HS-5 (cell line): Measurements from ENCODE around the gene AGAP4.
"Not testable (repeated sequence)": the region's sequence is repeated elsewhere in the genome, so short reads cannot be mapped to it uniquely, and the experiment has no call there.

Experiments used
- DNase-seq: peaks from one replicate; pipeline ENCODE4 v3.0.0-alpha.2; 2012; ENCODE audit warnings: low read depth

AGAP4 gene

DNA sequence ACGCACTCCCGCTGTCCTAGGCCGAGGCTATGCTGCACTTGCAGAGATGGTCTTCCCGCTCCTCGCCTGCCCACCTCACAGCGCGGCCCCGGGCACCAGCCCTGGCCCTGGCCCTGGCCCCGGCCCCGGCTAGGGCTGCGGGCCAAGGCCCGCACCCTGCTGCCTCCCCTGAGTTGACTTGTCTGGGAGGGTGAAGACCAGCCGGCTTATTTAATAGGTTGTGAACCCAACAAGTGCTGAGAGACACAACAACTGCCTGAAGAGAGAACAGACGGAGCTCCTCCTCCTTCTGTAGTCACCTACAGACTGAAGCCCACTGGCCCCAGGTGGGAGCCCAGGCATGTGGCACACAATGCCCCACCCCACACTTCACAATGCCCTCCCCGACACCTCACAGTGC is at the start of gene AGAP4:
AGAP4 (minus strand) TSS at position 101 of the 400 bp plus-strand sequence. CDS start 153 bp downstream, outside the sequence.
- DNase-seq = not testable (repeated sequence)

DNA sequence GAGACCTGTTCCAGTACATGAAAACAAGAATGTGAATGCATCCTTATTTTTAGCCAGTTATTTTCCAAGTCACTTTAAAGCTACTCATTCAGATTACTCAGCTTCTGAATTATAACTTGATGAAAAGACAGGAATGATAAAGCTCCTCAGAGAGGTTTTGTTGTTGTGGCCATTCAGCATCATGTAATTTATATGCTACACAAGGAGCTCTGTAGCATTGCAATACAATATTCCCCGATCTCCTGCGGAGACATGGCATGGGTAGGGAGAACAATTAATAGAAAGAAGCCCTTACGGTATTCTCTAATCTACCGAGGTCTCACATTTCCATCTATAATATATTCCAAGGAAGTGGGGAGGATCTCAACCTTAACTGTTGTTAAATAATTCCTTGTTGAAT is 43.4 kb upstream of the AGAP4 start:
- DNase-seq = not testable (repeated sequence)

DNA sequence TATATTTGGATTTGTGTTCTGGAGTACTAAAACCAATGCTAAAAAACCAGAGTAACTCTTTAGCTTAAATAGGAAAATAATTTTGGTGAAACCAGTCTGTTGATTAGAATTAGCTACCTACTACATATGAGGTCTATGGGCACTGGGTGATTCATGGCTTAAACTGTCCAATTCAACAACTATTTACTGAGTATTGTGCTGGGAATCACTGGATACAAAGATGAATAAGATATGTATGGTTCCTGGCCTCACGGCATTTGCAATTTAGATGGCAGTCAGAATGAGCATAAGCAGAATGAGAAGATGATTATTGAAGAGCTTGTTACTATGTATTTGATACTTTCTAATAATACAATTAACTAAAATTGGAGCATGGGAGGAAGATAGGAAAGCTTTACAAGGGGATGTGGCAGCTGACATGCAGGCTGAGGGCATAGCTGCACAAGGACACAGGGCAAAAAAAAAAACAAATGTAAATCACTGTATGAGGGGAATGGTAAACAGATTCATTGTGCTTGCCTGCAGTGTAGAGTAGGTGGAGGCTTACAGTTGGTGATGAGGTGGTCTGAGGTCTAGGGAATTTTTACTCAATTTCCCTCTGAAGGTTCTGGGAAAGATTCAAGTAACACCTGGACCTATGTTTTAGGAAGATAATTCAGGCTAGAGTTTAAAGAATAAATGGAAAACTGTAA is 42.4 kb upstream of the AGAP4 start:
- not testable (repeated sequence) for DNase-seq

DNA sequence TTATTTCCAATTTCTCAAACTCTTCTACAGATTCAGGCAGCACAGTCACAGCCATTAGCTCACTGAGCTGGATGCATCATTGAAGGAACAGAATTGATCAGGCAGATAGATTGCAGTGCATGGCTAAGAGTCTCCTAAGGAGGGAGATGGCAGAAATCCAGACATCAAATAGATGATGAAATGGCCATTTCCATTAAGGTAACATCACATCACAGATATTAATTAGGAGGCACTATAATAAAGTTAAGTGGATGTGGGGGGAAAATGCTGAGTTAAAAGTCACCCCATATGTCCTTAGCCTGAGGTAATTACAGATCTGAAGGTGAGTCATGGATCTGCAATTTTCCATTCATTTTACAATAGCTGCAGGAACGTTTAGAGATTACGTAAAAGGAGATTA is 35.6 kb upstream of the AGAP4 start:
- DNase-seq = not testable (repeated sequence)

DNA sequence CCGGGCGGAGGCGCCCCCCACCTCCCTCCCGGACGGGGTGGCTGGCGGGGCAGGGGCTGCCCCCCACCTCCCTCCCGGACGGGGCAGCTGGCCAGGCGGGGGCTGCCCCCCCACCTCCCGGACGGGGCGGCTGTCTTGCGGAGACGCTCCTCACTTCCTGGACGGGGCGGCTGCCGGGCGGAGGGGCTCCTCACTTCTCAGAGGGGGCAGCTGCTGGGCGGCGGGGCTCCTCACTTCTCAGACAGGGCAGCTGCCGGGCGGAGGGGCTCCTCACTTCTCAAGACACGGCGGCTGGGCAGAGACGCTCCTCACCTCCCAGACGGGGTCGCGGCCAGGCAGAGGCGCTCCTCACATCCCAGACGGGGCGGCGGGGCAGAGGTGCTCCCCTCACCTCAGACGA is 18.1 kb upstream of the AGAP4 start:
- DNase-seq = not testable (repeated sequence)

DNA sequence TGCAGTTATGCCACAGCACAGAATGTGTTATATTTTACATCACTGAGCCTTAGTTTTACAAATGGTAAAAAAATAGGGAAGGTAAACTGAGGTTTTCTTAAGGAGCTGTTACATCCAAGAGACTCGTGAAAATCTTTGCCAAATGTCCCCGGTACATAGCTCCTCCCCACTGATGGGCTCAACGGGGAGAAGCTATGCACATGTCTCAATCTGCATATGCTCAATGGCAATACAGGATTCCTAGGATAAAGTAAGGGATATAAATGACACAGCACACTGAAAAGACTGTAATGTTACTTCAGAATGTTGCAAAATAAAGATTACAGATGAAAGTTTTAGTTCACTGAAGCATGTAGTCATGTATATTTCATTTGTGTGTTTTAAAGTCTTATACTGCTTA is 17.0 kb upstream of the AGAP4 start:
- not testable (repeated sequence) for DNase-seq

DNA sequence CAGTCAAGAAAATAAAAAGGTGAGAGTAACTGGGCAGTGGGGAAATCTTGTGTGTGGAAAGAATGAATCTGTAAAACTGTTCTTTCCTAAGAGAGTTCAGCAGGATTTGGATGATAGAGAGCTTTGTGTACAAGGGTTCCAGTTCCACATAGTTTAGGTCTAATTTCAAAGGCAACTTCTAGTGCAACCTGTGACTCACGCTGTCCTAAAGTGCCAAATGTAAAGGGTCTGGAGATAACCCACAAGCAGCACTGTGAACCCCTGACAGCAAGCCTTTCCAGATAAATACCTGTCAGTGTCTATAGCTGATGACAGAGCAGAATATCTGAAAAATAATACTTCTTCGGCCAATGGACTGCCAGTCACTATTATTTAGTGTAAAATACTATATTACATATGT is 16.3 kb upstream of the AGAP4 start:
- DNase-seq = not testable (repeated sequence)

DNA sequence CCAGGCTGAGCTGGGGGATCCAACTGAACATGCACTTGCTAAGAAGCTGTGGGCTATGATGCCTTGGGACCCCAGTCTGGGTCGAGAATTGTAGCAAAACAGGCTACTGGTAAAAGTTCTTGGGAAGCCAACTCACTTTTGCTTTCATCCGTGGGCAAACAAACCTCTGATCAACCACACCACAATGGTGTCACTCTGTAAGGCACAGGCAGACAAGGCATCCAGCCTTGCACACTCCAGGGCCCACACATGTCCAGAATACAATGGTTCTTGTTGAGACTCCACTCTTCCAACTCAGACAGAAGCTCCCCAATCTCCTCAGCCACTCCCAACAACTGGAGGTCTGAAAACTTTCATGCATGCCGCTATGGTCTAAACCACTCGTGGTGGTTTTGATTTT is 10.6 kb upstream of the AGAP4 start:
- not testable (repeated sequence) for DNase-seq

DNA sequence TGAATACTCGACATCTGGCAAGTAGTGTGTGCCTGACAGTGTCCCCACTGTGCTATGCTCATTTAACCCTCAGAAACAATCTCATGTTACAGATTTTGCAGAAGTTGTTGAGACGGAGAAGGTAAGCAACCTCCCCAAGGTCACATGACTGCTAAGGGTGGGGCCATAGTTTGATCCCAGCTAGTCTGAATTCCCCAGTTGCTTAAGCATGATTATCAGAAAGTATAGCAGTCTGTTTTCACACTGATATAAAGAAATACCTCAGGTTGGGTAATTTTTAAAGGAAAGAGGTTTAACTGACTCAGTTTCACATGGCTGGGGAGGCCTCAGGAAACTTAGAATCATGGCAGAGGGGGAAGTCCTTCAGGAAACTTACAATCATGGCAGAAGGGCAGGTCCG is 1.2 kb upstream of the AGAP4 start:
- DNase-seq = not testable (repeated sequence)

DNA sequence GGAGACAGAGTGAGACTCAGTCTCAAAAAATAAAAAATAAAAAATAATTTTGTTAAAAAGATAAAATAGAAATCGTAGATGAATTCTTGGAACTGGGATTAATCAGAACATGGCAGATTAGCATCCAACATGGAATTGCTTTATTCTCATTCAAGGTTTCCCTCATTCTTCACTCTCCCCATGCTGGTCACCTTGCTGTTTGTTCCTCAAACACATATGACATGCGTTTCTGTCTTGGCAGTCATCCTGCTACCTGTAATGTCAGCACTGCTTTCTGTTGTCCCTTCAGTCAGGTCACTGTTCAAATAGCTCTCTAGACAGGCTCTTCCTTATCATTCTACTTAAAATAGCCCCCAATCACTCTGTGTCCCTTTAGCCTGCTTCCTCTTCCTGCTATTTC is 24.4 kb downstream of the AGAP4 start:
- not testable (repeated sequence) for DNase-seq

DNA sequence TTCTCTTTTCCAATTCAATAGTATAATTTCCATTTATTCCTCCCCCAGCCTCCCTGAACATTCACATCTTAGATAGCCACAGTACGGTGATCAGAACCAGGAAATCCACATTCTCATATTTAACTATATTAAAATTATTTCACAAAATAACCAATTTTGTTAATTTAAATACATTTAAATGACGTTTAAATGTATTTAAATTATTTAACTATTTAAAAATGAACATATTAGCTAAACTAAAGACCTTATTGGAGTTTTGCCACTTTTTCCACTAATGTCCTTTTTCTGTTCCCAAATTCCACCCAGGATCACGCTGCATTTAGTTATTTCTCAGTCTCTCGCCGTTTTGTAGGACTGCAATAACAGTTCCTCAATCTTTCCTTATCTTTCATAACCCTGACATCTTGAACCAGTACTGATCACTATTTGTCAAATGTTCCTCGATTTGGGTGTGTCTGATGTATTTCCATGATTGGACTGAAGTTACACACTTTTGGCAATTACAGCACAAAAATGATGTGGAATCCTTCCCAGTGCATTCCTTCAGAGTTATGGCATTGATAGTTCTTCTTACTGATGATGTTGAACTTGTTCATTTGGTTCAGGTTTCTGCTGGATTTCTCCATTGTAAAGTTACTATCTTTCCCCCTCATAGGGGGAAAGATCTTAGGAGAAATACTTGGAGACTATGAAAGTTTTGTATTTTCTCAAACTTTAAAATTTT is 27.0 kb downstream of the AGAP4 start:
- not testable (repeated sequence) for DNase-seq

DNA sequence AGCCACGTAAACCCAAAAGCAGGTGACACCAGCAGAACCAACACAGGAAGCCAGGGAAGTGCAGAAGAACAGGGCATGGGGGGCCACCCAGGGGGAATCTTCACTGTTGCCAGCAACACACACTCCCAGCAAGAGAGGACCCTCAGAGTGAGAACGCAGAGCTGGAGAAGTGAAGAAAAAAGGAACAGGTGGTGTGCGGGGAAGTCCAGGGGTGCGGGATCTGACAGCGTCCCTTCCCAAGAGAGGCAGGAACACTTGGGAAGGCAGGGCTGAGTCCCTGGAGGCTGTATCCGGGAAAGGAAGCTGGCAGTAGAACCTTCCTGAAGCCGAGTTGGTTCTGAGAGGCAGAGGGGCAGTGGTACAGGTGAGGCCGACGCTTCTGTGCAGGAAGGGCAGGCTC is 27.7 kb downstream of the AGAP4 start:
- DNase-seq = no peak

DNA sequence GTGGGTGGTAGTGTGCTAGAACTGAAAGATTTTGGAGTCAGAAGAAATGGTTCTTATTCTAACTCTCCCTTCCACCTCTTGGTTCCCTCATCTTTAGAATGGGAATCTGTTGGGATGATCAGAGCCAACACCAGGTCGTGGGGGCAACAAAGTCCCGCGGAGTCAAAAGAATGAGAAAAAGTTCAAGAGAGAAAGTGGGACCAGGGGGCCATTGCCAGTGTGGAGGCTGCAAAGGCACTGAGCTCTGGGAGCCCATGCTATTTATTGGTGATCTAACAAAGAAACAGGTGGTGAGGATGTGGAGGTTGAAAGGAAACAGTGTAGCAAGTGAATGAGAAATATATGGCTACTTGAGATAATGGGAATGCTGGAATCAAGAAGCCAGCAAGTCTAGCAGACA is 29.4 kb downstream of the AGAP4 start:
- DNase-seq = no peak

DNA sequence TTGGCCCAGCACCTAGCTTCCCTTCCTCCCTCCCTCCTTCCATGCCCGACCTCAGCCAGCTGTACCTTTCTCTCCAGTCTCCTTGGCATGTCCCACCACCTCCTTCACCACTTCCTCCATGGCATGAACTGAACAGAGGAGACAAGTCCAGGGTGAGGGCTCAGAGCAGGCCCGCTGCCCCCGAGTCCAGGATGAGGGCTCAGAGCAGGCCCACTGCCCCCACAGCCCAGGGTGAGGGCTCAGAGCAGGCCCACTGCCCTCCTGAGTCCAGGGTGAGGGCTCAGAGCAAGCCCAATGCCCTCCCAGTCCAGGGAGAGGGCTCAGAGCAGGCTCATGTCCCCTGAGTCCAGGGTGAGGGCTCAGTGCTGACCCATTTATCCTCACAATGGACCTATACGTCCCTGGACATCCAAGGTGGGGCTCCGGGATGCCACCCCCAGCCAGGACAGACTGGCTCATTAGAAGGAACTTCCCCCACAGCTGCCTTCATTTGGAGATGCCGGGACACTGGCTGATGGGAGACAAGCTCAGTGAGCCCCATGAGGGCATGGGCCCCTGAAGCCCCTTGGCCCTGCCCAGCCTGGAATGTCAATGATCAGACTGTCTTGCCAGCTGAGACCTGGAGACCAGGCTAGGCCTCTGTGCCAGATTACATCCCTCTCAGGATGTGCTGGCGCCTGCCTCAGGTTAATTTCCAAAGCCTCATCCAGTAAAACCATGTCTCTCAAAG is 30.0 kb downstream of the AGAP4 start:
- DNase-seq = no peak

DNA sequence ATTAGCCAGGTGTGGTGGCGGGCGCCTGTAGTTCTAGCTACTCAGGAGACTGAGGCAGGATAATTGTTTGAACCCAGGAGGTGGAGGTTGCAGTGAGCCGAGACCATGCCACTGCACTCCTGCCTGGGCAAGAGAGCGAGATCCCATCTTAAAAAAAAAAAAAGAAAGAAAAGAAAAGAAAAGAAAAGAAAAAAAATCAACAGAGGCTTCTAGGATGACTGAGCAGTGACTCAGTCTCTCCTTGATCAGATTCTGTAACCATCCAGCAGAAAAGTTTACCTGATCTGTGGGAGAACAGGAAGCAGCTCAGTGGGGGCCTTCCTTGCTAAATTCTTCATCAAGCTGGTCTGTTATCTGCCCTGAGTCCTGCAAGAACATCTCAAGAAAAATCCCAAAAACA is 33.2 kb downstream of the AGAP4 start:
- DNase-seq = not testable (repeated sequence)

DNA sequence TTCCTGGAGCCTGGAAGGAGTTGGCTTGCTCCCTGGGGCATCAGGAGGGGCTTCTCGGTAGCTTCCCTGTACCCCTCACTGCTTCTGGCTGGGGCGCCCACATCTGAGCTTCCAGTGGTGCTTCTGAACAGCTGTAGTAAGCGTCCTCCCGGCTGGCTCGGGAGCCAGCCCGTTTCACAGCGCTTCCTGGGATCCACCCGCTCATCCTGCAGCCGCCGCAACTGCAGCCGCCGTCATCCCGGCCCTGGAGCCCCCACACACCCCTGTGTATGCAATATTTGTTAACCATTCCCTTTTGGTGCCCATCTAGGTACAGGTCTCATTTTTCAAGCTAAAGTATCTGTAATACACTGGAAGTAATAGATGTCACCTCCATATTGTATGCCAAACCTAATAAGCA is 34.3 kb downstream of the AGAP4 start:
- not testable (repeated sequence) for DNase-seq

DNA sequence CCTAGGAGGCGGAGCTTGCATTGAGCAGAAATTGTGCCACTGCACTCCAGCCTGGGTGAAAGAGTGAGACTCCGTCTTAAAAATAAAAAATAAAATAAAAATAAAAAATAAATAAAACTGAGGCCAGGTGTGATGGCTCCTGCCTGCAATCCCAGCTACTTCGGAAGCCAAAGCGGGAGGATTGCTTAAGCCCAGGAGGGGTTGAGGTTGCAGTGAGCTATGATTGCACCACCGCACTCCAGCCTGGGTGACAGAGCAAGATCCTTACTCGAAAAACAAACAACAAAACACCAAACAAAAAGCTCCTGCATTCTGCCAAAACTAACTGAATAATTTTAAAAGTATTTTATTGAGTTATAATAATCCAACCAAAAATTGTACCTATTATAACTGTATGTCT is 36.2 kb downstream of the AGAP4 start:
- no peak for DNase-seq

DNA sequence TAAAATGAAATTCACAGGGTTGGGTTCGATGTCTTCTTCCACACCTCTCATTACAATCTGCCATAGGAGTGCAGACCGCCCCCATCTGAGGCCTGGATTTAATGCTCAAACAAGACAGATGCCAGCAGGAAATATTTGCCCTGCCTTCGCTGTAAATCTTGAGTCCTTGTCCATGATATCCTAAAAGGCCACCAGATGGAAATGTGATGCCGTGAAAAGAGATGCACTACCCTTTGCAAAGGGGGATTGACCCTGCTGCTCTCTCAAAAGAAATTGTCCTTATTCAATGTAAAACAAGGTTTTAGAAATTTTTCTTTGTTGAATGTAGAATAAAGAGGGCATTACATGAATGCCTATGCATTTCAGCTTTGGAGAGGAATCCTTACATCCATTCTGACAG is 37.5 kb downstream of the AGAP4 start:
- no peak for DNase-seq

DNA sequence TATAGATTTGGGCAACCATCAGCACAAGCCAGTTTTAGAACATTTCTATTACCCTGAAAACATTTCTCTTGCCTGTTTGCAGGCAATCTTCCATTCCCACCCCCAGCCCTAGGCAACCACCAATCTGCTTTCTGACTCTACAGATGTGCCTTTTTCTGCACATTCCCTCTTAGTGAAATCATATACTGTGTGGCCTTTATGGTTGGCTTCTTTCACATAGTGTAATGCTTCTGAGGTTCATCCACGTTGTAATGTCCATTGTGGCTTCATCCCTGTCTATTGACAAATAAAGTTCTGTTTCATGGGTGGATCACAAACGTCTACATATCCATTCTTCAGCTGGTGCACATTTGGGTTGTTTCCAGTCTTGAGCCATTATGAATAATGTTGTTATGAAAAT is 42.3 kb downstream of the AGAP4 start:
- DNase-seq = not testable (repeated sequence)

DNA sequence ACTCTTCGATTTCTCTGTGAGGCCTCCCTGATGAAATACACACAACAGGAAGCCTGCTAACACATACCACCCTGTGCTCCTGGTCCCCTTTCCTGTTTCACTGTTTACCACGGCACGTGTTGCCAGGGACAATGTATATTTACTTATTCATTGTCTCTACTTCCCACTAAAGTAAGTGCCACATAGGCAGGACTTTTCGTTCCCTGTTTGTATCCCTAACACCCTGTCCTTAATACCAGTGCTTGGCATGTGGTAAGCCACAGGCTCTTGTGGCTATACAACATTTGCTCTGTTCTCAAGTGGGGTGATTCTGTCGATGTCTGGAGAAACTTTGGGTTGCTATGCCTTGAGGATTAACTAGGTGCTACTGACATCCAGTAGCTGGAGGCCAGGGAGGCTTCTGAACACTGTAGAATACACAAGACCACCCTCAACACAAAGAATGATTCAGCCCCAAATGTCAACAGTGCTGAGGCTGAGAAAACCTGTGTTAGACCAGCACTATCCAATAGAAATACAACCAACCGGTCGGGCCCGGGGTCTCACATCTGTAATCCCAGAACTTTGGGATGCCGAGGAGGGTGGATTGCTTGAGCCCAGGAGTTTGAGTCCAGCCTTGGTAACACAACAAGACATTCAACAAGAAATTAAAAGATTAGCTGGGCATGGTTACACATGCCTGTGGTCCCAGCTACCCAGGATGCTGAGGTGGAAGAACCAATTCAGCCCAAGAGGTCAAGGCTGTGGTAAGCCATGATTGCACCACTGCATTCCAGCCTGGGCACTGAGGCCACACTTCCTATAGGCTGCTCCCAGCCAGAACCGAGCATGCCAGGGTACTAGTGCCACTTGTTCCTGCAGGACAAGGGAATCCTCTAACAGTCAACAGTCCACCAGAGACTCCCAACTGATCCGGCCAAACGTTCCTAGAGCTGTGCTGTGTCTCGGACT is 44.0 kb downstream of the AGAP4 start:
- peak; percentile 20 for DNase-seq

DNA sequence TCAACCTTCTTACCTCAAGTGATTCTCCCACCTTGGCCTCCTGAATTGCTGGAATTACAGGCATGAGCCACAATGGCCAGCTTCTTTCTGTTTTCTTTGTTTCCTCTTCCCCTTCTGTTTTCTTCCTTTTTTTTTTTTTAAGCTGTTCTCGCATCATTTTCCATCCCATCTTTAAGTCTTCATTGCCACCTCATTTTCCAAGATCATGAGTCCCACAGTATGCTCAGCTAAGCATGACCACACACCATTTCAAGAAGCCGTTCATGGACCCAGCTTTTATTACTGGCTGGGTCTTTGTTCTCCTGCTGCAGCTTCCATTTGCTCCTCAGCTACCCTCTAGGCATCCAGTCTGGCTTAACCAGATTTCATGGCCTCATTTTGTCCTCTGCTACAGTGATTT is 52.5 kb downstream of the AGAP4 start:
- DNase-seq = not testable (repeated sequence)
